ENCODE results near the gene ARHGAP33. TPM values are rescaled to one million over a fixed set of nuclear protein-coding genes. Genes with fewer than 3 reads are reported as not detected.

ARHGAP33 gene
- total and polyA plus RNA-seq, 2 of the 4 experiments (the other 2 are of a cell fraction) = 0.72 to 11.9 TPM

DNA sequence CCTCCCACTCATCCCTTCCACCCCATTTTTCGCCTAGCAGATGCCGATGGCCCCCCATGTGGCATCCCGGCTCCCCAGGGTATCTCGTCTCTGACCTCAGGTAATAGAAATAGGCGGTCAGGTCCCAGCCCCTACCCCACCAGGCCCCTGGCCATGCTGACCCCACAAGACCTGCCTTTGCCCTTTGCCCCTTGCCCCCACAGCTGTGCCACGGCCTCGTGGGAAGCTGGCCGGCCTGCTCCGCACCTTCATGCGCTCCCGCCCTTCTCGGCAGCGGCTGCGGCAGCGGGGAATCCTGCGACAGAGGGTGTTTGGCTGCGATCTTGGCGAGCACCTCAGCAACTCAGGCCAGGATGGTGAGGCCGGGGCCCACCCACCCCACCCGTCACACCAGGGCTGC lies 5.4 kb downstream of the ARHGAP33 start:
- intact Hi-C loops (cut with micrococcal nuclease) = no loop called here
- Histone ChIP-seq H3K9ac (ENCODE audit: low read depth, low read length) (no peak overlapping the region), H2AK5ac (ENCODE audit: low read depth, low read length) (no peak overlapping the region), H4K8ac (ENCODE audit: low read depth in 2 of 2, low read length in 2 of 2) (no peak overlapping the region), H2BK15ac (ENCODE audit: low read depth, low read length) (no peak overlapping the region), H3K27ac (ENCODE audit: insufficient read depth, low read length) (no peak overlapping the region), H3K36me3 (ENCODE audit: control insufficient read depth, insufficient read depth, low read length) (peaks cover 16% of the 10 kb centered on the region), H2BK120ac (ENCODE audit: low read depth, low read length) (no peak overlapping the region), H3K9me3 (ENCODE audit: control insufficient read depth, insufficient read depth, low read length) (no peaks in the 10 kb centered on the region), H4K91ac (ENCODE audit: insufficient read depth, low read depth, low read length) (no peak overlapping the region), H3K18ac (ENCODE audit: low read depth, low read length) (no peak overlapping the region), H3K4ac (ENCODE audit: low read depth, low read length) (no peak overlapping the region), H3K56ac (ENCODE audit: extremely low read depth, insufficient read depth, low read length) (no peak overlapping the region), H3K4me1 (ENCODE audit: control insufficient read depth, insufficient read depth, low read length) (peaks cover 6% of the 10 kb centered on the region), H2BK20ac (ENCODE audit: low read depth, low read length) (no peak overlapping the region), H2AK9ac (replicated peaks; ENCODE audit: low read depth, low read length, poor library complexity) (no peak overlapping the region), H2BK5ac (ENCODE audit: low read depth, low read length, poor library complexity, severe bottlenecking) (no peak overlapping the region), H3K27me3 (ENCODE audit: control insufficient read depth, insufficient read depth, low read length) (no peaks in the 10 kb centered on the region), H4K5ac (ENCODE audit: low read depth, low read length) (no peak overlapping the region), H3K4me2 (ENCODE audit: low read depth, low read length) (no peak overlapping the region), H3K23ac (ENCODE audit: low read depth, low read length) (no peak overlapping the region), H3K4me3 (ENCODE audit: insufficient read depth, low read depth, low read length) (no peak overlapping the region), H3K79me1 (ENCODE audit: low read depth in 1 of 2, low read length in 2 of 2) (peaks cover 7 to 18% of the 10 kb centered on the region in 2 experiments), H2AFZ (replicated peaks; ENCODE audit: low read length, poor library complexity) (no peak overlapping the region), H3K14ac (replicated peaks; ENCODE audit: low read depth, low read length) (no peak overlapping the region), H3K9me1 (ENCODE audit: insufficient read depth, low read length) (peaks cover 6% of the 10 kb centered on the region; the same call in 1 of the 2 replicates), H4K20me1 (ENCODE audit: insufficient read depth, low read length) (no peaks in the 10 kb centered on the region)
- POLR2A ChIA-PET (ENCODE audit: unreplicated experiment) = no interaction called here
- dilution Hi-C loops (cut with HindIII; ENCODE audit: low sequenced_read_pairs, unreplicated experiment) = no loop called here
- ATAC-seq (ENCODE audit: low read depth) = no peak
- BruUV-seq (replicated peaks) = no TSS peak
- WGBS, 2 experiments (ENCODE audit: extremely low coverage in 2 of 2, insufficient read length in 1 of 2) = 92% methylated on average over 12 of the region's 20 CpGs; no CpG with 5 or more reads in 1 of the 2 experiments
- in situ Hi-C loops (cut with MboI; ENCODE audit: low sequenced_read_pairs) = no loop called here
- TF ChIP-seq MXI1 (IDR thresholded peaks at IDR 0.05; ENCODE audit: borderline replicate concordance, low read depth, low read length) (no peak), SMC3 (IDR thresholded peaks at IDR 0.05; ENCODE audit: low read depth, low read length) (no peak), FOS (IDR thresholded peaks at IDR 0.05; ENCODE audit: low read depth, low read length) (no peak), RCOR1 (IDR thresholded peaks at IDR 0.05; ENCODE audit: insufficient replicate concordance, low read length) (no peak), MAFK (IDR thresholded peaks at IDR 0.05; ENCODE audit: low read depth, low read length) (no peak), RFX5 (IDR thresholded peaks at IDR 0.05; ENCODE audit: low read depth, low read length) (no peak), BHLHE40 (IDR thresholded peaks at IDR 0.05; ENCODE audit: low read depth, low read length) (no peak), POLR2A (IDR thresholded peaks at IDR 0.05; ENCODE audit: low read depth, low read length) (no peak), CHD1 (IDR thresholded peaks at IDR 0.05; ENCODE audit: low read depth, low read length) (no peak), NFE2L2 (IDR thresholded peaks at IDR 0.05; ENCODE audit: low read depth, low read length) (no peak), ELK1 (IDR thresholded peaks at IDR 0.05; ENCODE audit: borderline replicate concordance, low read depth, low read length) (no peak), CEBPB (IDR thresholded peaks at IDR 0.05; ENCODE audit: low read depth, low read length) (no peak), MAZ (IDR thresholded peaks at IDR 0.05; ENCODE audit: borderline replicate concordance, low read depth, low read length) (no peak), RAD21 (IDR thresholded peaks at IDR 0.05; ENCODE audit: low read length) (no peak)
- TF ChIP-seq, protein P1, sequence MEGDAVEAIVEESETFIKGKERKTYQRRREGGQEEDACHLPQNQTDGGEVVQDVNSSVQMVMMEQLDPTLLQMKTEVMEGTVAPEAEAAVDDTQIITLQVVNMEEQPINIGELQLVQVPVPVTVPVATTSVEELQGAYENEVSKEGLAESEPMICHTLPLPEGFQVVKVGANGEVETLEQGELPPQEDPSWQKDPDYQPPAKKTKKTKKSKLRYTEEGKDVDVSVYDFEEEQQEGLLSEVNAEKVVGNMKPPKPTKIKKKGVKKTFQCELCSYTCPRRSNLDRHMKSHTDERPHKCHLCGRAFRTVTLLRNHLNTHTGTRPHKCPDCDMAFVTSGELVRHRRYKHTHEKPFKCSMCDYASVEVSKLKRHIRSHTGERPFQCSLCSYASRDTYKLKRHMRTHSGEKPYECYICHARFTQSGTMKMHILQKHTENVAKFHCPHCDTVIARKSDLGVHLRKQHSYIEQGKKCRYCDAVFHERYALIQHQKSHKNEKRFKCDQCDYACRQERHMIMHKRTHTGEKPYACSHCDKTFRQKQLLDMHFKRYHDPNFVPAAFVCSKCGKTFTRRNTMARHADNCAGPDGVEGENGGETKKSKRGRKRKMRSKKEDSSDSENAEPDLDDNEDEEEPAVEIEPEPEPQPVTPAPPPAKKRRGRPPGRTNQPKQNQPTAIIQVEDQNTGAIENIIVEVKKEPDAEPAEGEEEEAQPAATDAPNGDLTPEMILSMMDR (conservative IDR thresholded peaks at IDR 0.05; ENCODE audit: low read depth, low read length) = no peak
- TF ChIP-seq, protein P2, sequence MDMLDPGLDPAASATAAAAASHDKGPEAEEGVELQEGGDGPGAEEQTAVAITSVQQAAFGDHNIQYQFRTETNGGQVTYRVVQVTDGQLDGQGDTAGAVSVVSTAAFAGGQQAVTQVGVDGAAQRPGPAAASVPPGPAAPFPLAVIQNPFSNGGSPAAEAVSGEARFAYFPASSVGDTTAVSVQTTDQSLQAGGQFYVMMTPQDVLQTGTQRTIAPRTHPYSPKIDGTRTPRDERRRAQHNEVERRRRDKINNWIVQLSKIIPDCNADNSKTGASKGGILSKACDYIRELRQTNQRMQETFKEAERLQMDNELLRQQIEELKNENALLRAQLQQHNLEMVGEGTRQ (IDR thresholded peaks at IDR 0.05; ENCODE audit: low read depth, low read length) = no peak
- DNase-seq = no peak
- CTCF ChIA-PET = no interaction called here

All from IMR-90 (cell line).